Neural cell (in vitro differentiated cells): Measurements from ENCODE around the gene RALGPS1.

Experiments
- CTCF ChIP-seq: fragments of 450-650 bp; IDR thresholded peaks from 2 replicates; pipeline ENCODE4 v1.5.1; 2014; ENCODE audit warnings: antibody characterized with exemption, mild to moderate bottlenecking, moderate library complexity; ENCODE audit not compliant: poor library complexity, severe bottlenecking
- EP300 ChIP-seq: fragments of 450-650 bp; conservative IDR thresholded peaks from 2 replicates; pipeline ENCODE4 v1.6.1; 2014; ENCODE audit warnings: antibody characterized with exemption, mild to moderate bottlenecking, moderate library complexity; ENCODE audit not compliant: poor library complexity, severe bottlenecking
- EZH2 ChIP-seq: fragments of 200-600, 300-800 bp; shearing (Covaris generic), sonication (generic); IDR thresholded peaks from 2 replicates; pipeline ENCODE4 v1.6.1; 2014; ENCODE audit warnings: antibody characterized with exemption, low read length, borderline replicate concordance, mild to moderate bottlenecking; ENCODE audit not compliant: insufficient read depth, poor library complexity, severe bottlenecking
- POLR2AphosphoS5 ChIP-seq: IDR thresholded peaks from 2 replicates; pipeline ENCODE4 v1.6.1; 2012
- RAD21 ChIP-seq: fragments of 450-650 bp; conservative IDR thresholded peaks from 2 replicates; pipeline ENCODE4 v1.6.1; 2014; ENCODE audit warnings: antibody characterized with exemption, mild to moderate bottlenecking, moderate library complexity
- REST ChIP-seq: IDR thresholded peaks from 2 replicates; pipeline ENCODE4 v1.6.1; 2012; ENCODE audit warnings: borderline replicate concordance
- TAF1 ChIP-seq: IDR thresholded peaks from 2 replicates; pipeline ENCODE4 v1.6.1; 2012; ENCODE audit warnings: low read depth

- TF ChIP-seq REST = no peak
- TF ChIP-seq CTCF = no peak
- no peak for TF ChIP-seq EZH2
- no peak for TF ChIP-seq EP300
- no peak for TF ChIP-seq POLR2AphosphoS5
- TF ChIP-seq TAF1 = no peak
- TF ChIP-seq RAD21 = no peak
Measured at GRCh38 chr9:126906091-126906490, 8.5 kb upstream of the RALGPS1 start.
